Testis (tissue), 3 donors: ENCODE data around the gene MANSC4. TPM values are rescaled to one million over a fixed set of nuclear protein-coding genes. Genes with fewer than 3 reads are reported as not detected.

ENCODE experiments used
- DNase-seq: peaks from one replicate; pipeline ENCODE4 v3.0.0-alpha.2; 2019
- H3K27ac ChIP-seq, 2 donors: fragments of 200-600 bp; sonication (generic); one replicate each; pipeline ENCODE4 v1.5.1; 2019
- H3K27me3 ChIP-seq: fragments of 200-600 bp; sonication (generic); one replicate; pipeline ENCODE4 v1.5.1; 2019
- H3K36me3 ChIP-seq: fragments of 200-600 bp; sonication (generic); one replicate; pipeline ENCODE4 v1.5.1; 2017; ENCODE audit warnings: low read depth; ENCODE audit errors: missing control alignments
- H3K4me1 ChIP-seq: fragments of 200-600 bp; sonication (generic); one replicate; pipeline ENCODE4 v1.5.1; 2019
- H3K4me3 ChIP-seq, 2 donors: fragments of 200-600 bp; sonication (generic); one replicate each; pipeline ENCODE4 v1.5.1; 2017 to 2019
- H3K9me3 ChIP-seq: fragments of 200-600 bp; sonication (generic); one replicate; pipeline ENCODE4 v1.5.1; 2017
- POLR2A ChIP-seq: fragments of 450-650 bp; IDR thresholded peaks from one replicate; pipeline ENCODE4 v1.6.1; 2017; ENCODE audit warnings: antibody characterized with exemption, mild to moderate bottlenecking, moderate library complexity
- WGBS, 2 donors: methylation state at CpG; one replicate each; pipeline ENCODE4 v1.1.5; 2018; 5-methylcytosine and 5-hydroxymethylcytosine counted together
- intact Hi-C: fragments of 100-400 bp; cut with DNase I; formaldehyde crosslinking; loops from one replicate; pipeline ENCODE4 v1.15.1; 2023; ENCODE audit warnings: low total_unique reads
- polyA plus RNA-seq: library from polyadenylated mRNA; stranded (reverse); fragments of 350-450 nt; fragmentation: Illumina TruSeq; extraction: RNeasy Lipid Tissue Mini Kit (QIAGEN cat#74804); gene quantifications from one replicate; pipeline ENCODE4 v1.2.3, GENCODE V29; 2014; ENCODE audit warnings: low read depth, low replicate concordance; ENCODE audit not compliant: insufficient read depth
- total RNA-seq, 2 donors: library from RNA; depleted of rRNA; stranded (reverse); fragments of >200 nt; gene quantifications; one replicate each; pipeline ENCODE4 v1.2.3, GENCODE V29; 2016
- TF ChIP-seq, protein P1 (sequence below), 3 experiments: fragments of 450-650 bp in 2 of 3; fragments of 200-600 bp in 1 of 3; sonication (generic) in 1 of 3; IDR thresholded peaks; one replicate each; pipeline ENCODE4 v1.5.1; 2016 to 2019; ENCODE audit warnings: antibody characterized with exemption in 3 of 3, mild to moderate bottlenecking in 2 of 3, moderate library complexity in 1 of 3

The MANSC4 gene
- total and polyA plus RNA-seq, 3 donors from 2014 or later, result 1.1 to 3.4 (median 3.4) TPM

DNA sequence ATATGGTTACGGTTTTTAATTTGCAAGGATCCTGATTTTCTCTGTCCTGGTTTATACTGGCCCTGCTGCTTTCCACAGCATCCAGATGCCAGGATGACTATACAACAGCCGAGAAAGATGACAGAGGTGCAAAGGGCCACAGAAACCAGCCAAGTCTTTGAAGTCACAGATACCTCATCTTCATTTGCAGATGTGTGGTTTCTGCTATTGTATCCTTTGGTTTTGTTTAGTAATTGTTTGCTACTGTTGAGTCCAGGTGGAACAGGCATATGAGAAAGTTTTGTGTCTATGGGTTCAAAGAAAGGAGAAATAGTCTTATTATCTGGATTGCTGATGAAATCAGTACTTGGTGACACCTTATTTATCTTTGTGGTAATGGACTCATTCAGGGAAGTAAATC is 17.3 kb downstream of the MANSC4 start:
- 88 to 90% methylated on average over 2 of the region's 2 CpGs for WGBS, 2 donors
- intact Hi-C loops, result no loop called here
- H3K27ac ChIP-seq, result no peak overlapping the region
- H3K36me3 ChIP-seq, result no peaks in the 10 kb centered on the region
- peaks cover 17% of the 10 kb centered on the region for H3K4me1 ChIP-seq
- TF ChIP-seq, protein P1, sequence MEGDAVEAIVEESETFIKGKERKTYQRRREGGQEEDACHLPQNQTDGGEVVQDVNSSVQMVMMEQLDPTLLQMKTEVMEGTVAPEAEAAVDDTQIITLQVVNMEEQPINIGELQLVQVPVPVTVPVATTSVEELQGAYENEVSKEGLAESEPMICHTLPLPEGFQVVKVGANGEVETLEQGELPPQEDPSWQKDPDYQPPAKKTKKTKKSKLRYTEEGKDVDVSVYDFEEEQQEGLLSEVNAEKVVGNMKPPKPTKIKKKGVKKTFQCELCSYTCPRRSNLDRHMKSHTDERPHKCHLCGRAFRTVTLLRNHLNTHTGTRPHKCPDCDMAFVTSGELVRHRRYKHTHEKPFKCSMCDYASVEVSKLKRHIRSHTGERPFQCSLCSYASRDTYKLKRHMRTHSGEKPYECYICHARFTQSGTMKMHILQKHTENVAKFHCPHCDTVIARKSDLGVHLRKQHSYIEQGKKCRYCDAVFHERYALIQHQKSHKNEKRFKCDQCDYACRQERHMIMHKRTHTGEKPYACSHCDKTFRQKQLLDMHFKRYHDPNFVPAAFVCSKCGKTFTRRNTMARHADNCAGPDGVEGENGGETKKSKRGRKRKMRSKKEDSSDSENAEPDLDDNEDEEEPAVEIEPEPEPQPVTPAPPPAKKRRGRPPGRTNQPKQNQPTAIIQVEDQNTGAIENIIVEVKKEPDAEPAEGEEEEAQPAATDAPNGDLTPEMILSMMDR (IDR thresholded peaks at IDR 0.05), result no peak
- no peak for TF ChIP-seq POLR2A
- no peaks in the 10 kb centered on the region for H3K9me3 ChIP-seq
- no peak overlapping the region for H3K4me3 ChIP-seq
- H3K27me3 ChIP-seq, result no peaks in the 10 kb centered on the region
- DNase-seq, result no peak

- Histone ChIP-seq H3K4me1 (peaks cover 39% of the 10 kb centered on the region), H3K4me3 (no peak overlapping the region), H3K36me3 (no peaks in the 10 kb centered on the region), H3K27me3 (no peaks in the 10 kb centered on the region), H3K27ac (peak overlapping the region; percentile 37 to 71), H3K9me3 (no peaks in the 10 kb centered on the region)
- WGBS, 2 donors, result 83 to 86% methylated on average over 7 of the region's 7 CpGs
- intact Hi-C loops, result no loop called here
- TF ChIP-seq, protein P1 (IDR thresholded peaks at IDR 0.05), result no peak
- TF ChIP-seq POLR2A, result no peak
- DNase-seq, result no peak
Observed at GRCh38 chr12:27756670-27757195, 23.3 kb downstream of the MANSC4 start.

DNA sequence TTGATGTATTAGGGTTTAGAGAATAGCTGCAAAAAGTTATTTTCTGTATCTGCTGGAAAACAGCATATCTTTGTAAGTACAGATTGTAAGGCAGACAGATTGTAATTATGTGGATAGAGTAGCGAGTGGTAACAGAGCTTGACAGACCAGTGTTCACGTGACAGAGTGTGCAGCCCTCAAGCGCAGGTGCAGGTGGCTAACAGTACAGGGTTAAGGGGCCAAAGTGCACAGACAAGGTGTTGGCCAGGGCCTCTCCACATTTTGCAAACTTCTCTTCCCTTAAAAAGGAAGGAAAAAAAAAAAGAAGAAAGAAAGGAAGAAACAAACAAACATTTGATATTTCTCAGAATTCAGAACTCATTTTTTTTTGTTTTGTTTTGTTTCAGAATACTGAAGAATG is 25.2 kb downstream of the MANSC4 start:
- intact Hi-C loops, result no loop called here
- 54 to 79% methylated on average over 3 of the region's 3 CpGs for WGBS, 2 donors
- DNase-seq, result peak; percentile 50
- Histone ChIP-seq H3K36me3 (no peaks in the 10 kb centered on the region), H3K4me1 (peaks cover 43% of the 10 kb centered on the region), H3K27ac (no peak overlapping the region), H3K9me3 (no peaks in the 10 kb centered on the region), H3K4me3 (no peak overlapping the region), H3K27me3 (no peaks in the 10 kb centered on the region)
- TF ChIP-seq, protein P1 (IDR thresholded peaks at IDR 0.05), result no peak
- TF ChIP-seq POLR2A, result no peak

DNA sequence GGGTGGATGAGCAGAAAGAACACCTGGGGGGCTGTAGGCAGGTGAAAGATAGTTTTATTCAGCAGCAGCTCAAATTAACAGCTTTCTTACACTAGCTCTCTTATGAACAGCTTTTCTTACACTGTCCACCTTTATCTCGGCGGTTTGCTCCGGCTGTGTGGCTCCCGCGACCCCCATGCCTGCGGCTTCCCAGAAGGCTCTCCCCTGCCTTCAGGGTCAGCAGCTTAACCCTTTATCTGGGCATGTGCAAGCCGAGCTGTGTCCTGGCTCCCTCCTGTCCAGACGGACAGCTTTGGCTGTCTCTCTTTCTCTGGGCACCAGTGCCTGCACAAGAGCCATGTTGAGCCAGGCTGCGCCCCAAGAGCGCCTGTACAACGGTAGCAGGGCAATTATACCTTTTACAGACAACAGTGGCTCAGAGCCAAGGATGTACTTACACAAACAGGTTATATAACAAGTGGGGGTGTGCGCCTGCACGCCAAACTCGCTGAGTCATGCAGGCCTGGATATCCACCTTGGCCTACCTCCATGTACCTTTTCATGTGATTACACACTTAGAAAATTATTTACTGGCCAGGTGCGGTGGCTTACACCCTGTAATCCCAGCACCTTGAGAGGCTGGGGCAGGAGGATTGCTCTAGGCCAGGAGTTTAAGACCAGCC is 28.5 kb downstream of the MANSC4 start:
- TF ChIP-seq POLR2A, result no peak
- TF ChIP-seq, protein P1 (IDR thresholded peaks at IDR 0.05), result no peak
- peak overlapping the region; percentile 59 to 62 for H3K27ac ChIP-seq
- H3K4me1 ChIP-seq, result peaks cover 47% of the 10 kb centered on the region
- H3K4me3 ChIP-seq, result no peak overlapping the region
- no peaks in the 10 kb centered on the region for H3K9me3 ChIP-seq
- intact Hi-C loops, result no loop called here
- no peak for DNase-seq
- no peaks in the 10 kb centered on the region for H3K27me3 ChIP-seq
- 63 to 76% methylated on average over 15 of the region's 15 CpGs for WGBS, 2 donors
- H3K36me3 ChIP-seq, result no peaks in the 10 kb centered on the region
